ENCODE results near the gene ESCO1. TPM values are rescaled to one million over a fixed set of nuclear protein-coding genes. Genes with fewer than 3 reads are reported as not detected.

Gene ESCO1
- total RNA-seq, 1 experiment from 2014 or later, result 23.0 TPM

GRCh38 chr18:21489919-21490495 lies 110.5 kb downstream of the ESCO1 start:
- Histone ChIP-seq H3K27me3 (replicated peaks; ENCODE audit: control insufficient read depth, insufficient read depth, low read length) (no peaks in the 10 kb centered on the region), H3K9me3 (no peaks in the 10 kb centered on the region), H3K4me3 (ENCODE audit: low read depth, low read length) (no peak overlapping the region), H3K4me1 (no peaks in the 10 kb centered on the region), H3K36me3 (ENCODE audit: control insufficient read depth, insufficient read depth, low read length) (no peaks in the 10 kb centered on the region)
- peaks cover 34% of the 10 kb centered on the region for H3K36me3 Mint-ChIP-seq (ENCODE audit: insufficient read depth, unreplicated experiment)
- CTCF ChIA-PET, result no interaction called here
- intact Hi-C loops (cut with micrococcal nuclease; ENCODE audit: unreplicated experiment), result loop anchor here (10.0 kb wide), 1 partner anchor 115 kb away; the partner anchor contains the start of gene ESCO1
- no peaks in the 10 kb centered on the region for H3K4me1 Mint-ChIP-seq (ENCODE audit: low read depth, unreplicated experiment)
- no peaks in the 10 kb centered on the region for H3K9me3 Mint-ChIP-seq (ENCODE audit: unreplicated experiment)
- DNase-seq, result no peak
- H3K27ac Mint-ChIP-seq (ENCODE audit: unreplicated experiment), result no peak overlapping the region
- H3K4me3 Mint-ChIP-seq (ENCODE audit: unreplicated experiment), result no peak overlapping the region
- no peak for TF ChIP-seq CTCF (IDR thresholded peaks at IDR 0.05; ENCODE audit: insufficient read depth in 1 of 2, low read depth in 1 of 2, low read length in 1 of 2, severe bottlenecking in 1 of 2, unreplicated experiment in 1 of 2)
- POLR2A ChIA-PET, result no interaction called here
- H3K27me3 Mint-ChIP-seq (ENCODE audit: insufficient read depth, unreplicated experiment), result no peaks in the 10 kb centered on the region
- no TSS peak for BruUV-seq (replicated peaks)

- Mint-ChIP-seq H3K9me3 (ENCODE audit: unreplicated experiment) (no peaks in the 10 kb centered on the region), H3K4me1 (ENCODE audit: low read depth, unreplicated experiment) (no peaks in the 10 kb centered on the region), H3K4me3 (ENCODE audit: unreplicated experiment) (no peak overlapping the region), H3K36me3 (ENCODE audit: insufficient read depth, unreplicated experiment) (peaks cover 34% of the 10 kb centered on the region), H3K27ac (ENCODE audit: unreplicated experiment) (no peak overlapping the region), H3K27me3 (ENCODE audit: insufficient read depth, unreplicated experiment) (no peaks in the 10 kb centered on the region)
- intact Hi-C loops (cut with micrococcal nuclease; ENCODE audit: unreplicated experiment), result loop anchor here (10.0 kb wide), 1 partner anchor 116 kb away; the partner anchor contains the start of gene ESCO1
- DNase-seq, result peak in 1 of 2 experiments; percentile 57
- TF ChIP-seq CTCF (IDR thresholded peaks at IDR 0.05; ENCODE audit: insufficient read depth in 1 of 2, low read depth in 1 of 2, low read length in 1 of 2, severe bottlenecking in 1 of 2, unreplicated experiment in 1 of 2), result peak; percentile 34 to 78
- Histone ChIP-seq H3K9me3 (no peaks in the 10 kb centered on the region), H3K27me3 (replicated peaks; ENCODE audit: control insufficient read depth, insufficient read depth, low read length) (no peaks in the 10 kb centered on the region), H3K36me3 (ENCODE audit: control insufficient read depth, insufficient read depth, low read length) (no peaks in the 10 kb centered on the region), H3K4me3 (ENCODE audit: low read depth, low read length) (no peak overlapping the region), H3K4me1 (no peaks in the 10 kb centered on the region)
- ChIA-PET CTCF (interaction anchor here (0.9 kb wide), 1 partner anchor 298 kb away, joined by 3 read pairs; no protein-coding TSS in a partner anchor), POLR2A (no interaction called here)
- no TSS peak for BruUV-seq (replicated peaks)
Observed at GRCh38 chr18:21489119-21489750, 111.3 kb downstream of the ESCO1 start.

DNA sequence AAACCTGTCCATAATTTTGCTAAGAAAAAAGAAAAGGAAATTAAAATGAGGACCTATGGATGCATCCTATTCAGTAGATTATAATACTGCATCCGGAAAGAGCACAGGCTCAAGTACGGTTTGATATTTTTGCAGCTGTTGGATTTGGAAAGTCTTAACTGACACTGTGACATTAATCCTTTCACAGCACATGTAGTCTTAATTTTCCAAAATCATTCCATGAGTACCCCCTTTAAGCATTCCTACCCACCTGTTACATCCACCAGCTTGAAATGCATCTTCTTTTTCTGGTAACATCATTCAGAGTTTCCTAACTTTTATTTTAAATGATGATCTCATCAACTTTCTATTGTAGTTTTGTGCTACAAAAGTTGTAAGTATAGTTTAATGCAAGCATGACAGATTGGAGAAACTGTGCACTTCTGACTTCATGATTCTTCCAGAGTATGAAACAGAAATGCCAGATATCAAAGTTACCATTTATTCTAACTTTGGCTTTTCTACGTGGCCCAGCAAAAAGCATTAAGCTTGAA lies 113.5 kb downstream of the ESCO1 start:
- Mint-ChIP-seq H3K4me1 (ENCODE audit: low read depth, unreplicated experiment) (no peaks in the 10 kb centered on the region), H3K27ac (ENCODE audit: unreplicated experiment) (no peak overlapping the region), H3K36me3 (ENCODE audit: insufficient read depth, unreplicated experiment) (peaks cover 40% of the 10 kb centered on the region), H3K4me3 (ENCODE audit: unreplicated experiment) (no peak overlapping the region), H3K27me3 (ENCODE audit: insufficient read depth, unreplicated experiment) (no peaks in the 10 kb centered on the region), H3K9me3 (ENCODE audit: unreplicated experiment) (no peaks in the 10 kb centered on the region)
- Histone ChIP-seq H3K9me3 (no peaks in the 10 kb centered on the region), H3K27me3 (replicated peaks; ENCODE audit: control insufficient read depth, insufficient read depth, low read length) (no peaks in the 10 kb centered on the region), H3K4me1 (no peaks in the 10 kb centered on the region), H3K4me3 (ENCODE audit: low read depth, low read length) (no peak overlapping the region), H3K36me3 (ENCODE audit: control insufficient read depth, insufficient read depth, low read length) (no peaks in the 10 kb centered on the region)
- TF ChIP-seq CTCF (IDR thresholded peaks at IDR 0.05; ENCODE audit: insufficient read depth in 1 of 2, low read depth in 1 of 2, low read length in 1 of 2, severe bottlenecking in 1 of 2, unreplicated experiment in 1 of 2), result no peak
- CTCF ChIA-PET, result interaction anchor here (1.3 kb wide), 1 partner anchor 114 kb away, joined by 6 read pairs; the partner anchor contains the start of gene ESCO1
- DNase-seq, result no peak
- POLR2A ChIA-PET, result no interaction called here
- no TSS peak for BruUV-seq (replicated peaks)
- intact Hi-C loops (cut with micrococcal nuclease; ENCODE audit: unreplicated experiment), result loop anchor here (10.0 kb wide), 1 partner anchor 118 kb away; the partner anchor contains the start of gene ESCO1
